ENCODE results near the gene EIF4E1B.

DNA sequence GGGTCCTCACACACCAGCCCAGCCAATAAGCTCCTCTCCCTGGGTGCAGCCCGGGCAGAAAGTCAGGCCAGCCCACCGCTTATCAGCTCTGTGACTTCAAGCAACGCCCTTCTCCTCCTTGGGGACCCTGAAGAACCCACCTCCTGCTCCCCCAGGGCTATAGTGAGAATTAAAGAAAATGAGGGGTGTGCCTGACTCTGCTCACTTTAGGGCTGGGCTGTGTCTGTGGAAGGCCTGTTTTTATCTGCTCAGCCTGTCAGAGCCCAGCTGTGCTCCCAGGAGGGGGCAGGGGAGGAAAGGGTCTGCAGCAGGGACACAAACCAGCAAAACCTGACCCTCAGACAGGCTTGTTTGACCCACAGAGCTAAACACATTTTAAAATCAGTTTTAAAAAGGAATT lies 24.4 kb upstream of the EIF4E1B start:
- TF ChIP-seq, protein P1, sequence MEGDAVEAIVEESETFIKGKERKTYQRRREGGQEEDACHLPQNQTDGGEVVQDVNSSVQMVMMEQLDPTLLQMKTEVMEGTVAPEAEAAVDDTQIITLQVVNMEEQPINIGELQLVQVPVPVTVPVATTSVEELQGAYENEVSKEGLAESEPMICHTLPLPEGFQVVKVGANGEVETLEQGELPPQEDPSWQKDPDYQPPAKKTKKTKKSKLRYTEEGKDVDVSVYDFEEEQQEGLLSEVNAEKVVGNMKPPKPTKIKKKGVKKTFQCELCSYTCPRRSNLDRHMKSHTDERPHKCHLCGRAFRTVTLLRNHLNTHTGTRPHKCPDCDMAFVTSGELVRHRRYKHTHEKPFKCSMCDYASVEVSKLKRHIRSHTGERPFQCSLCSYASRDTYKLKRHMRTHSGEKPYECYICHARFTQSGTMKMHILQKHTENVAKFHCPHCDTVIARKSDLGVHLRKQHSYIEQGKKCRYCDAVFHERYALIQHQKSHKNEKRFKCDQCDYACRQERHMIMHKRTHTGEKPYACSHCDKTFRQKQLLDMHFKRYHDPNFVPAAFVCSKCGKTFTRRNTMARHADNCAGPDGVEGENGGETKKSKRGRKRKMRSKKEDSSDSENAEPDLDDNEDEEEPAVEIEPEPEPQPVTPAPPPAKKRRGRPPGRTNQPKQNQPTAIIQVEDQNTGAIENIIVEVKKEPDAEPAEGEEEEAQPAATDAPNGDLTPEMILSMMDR (IDR thresholded peaks at IDR 0.05) = no peak
- TF ChIP-seq POLR2A (IDR thresholded peaks at IDR 0.05) (no peak), POLR2AphosphoS5 (IDR thresholded peaks at IDR 0.05) (no peak)
